Hepatocyte (in vitro differentiated cells): ENCODE data around the gene SCN11A. TPM values are rescaled to one million over a fixed set of nuclear protein-coding genes. Genes with fewer than 3 reads are reported as not detected.
"Not testable (repeated sequence)": the region's sequence is repeated elsewhere in the genome, so short reads cannot be mapped to it uniquely, and the experiment has no call there.

Experiments
- DNase-seq: peaks from one replicate; pipeline ENCODE4 v3.0.0-alpha.2; 2016; ENCODE audit warnings: low spot score
- H2AFZ ChIP-seq: fragments of 200-600 bp; sonication (generic); 2 replicates; pipeline ENCODE4 v1.6.0; 2016; ENCODE audit warnings: antibody characterized with exemption, mild to moderate bottlenecking
- H3K27ac ChIP-seq: fragments of 200-600 bp; sonication (generic); 2 replicates; pipeline ENCODE4 v1.5.1; 2016; ENCODE audit warnings: mild to moderate bottlenecking
- H3K27me3 ChIP-seq: fragments of 200-600 bp; sonication (generic); 2 replicates; pipeline ENCODE4 v1.6.1; 2016
- H3K36me3 ChIP-seq: fragments of 200-600 bp; sonication (generic); replicated peaks from 2 replicates; pipeline ENCODE4 v1.5.1; 2016; ENCODE audit warnings: low read depth; ENCODE audit not compliant: insufficient read depth
- H3K4me1 ChIP-seq: fragments of 200-600 bp; sonication (generic); 2 replicates; pipeline ENCODE4 v1.5.1; 2016; ENCODE audit warnings: mild to moderate bottlenecking, moderate library complexity; ENCODE audit not compliant: insufficient read depth
- H3K4me2 ChIP-seq: fragments of 200-600 bp; sonication (generic); 2 replicates; pipeline ENCODE4 v1.6.0; 2016
- H3K4me3 ChIP-seq: fragments of 200-600 bp; sonication (generic); 2 replicates; pipeline ENCODE4 v1.5.1; 2016; ENCODE audit warnings: mild to moderate bottlenecking
- H3K79me2 ChIP-seq: fragments of 200-600 bp; sonication (generic); 2 replicates; pipeline ENCODE4 v1.6.0; 2017; ENCODE audit warnings: mild to moderate bottlenecking
- H3K9me2 ChIP-seq: fragments of 200-600 bp; sonication (generic); replicated peaks from 2 replicates; pipeline ENCODE4 v1.6.0; 2017; ENCODE audit warnings: mild to moderate bottlenecking; ENCODE audit not compliant: insufficient read depth
- H3K9me3 ChIP-seq: fragments of 200-600 bp; sonication (generic); 2 replicates; pipeline ENCODE4 v1.5.1; 2016; ENCODE audit warnings: low read depth, mild to moderate bottlenecking
- H4K20me1 ChIP-seq: fragments of 200-600 bp; sonication (generic); 2 replicates; pipeline ENCODE4 v1.6.0; 2016; ENCODE audit warnings: mild to moderate bottlenecking; ENCODE audit not compliant: insufficient read depth, poor library complexity, severe bottlenecking
- CTCF ChIP-seq: fragments of 200-600 bp; sonication (generic); IDR thresholded peaks from 2 replicates; pipeline ENCODE4 v1.5.1; 2016; ENCODE audit warnings: antibody characterized with exemption, mild to moderate bottlenecking; ENCODE audit not compliant: poor library complexity
- EZH2 ChIP-seq: fragments of 200-600 bp; sonication (generic); IDR thresholded peaks from 2 replicates; pipeline ENCODE4 v1.6.1; 2016; ENCODE audit warnings: antibody characterized with exemption, mild to moderate bottlenecking, borderline replicate concordance
- EZH2phosphoT487 ChIP-seq: fragments of 200-600 bp; sonication (generic); IDR thresholded peaks from one replicate; pipeline ENCODE4 v1.6.1; 2018; ENCODE audit warnings: antibody characterized with exemption, mild to moderate bottlenecking, low read depth, moderate library complexity; ENCODE audit not compliant: unreplicated experiment, severe bottlenecking
- WGBS: methylation state at CpG from one replicate; pipeline ENCODE4 v1.1.6; 2016; ENCODE audit warnings: low lambda C conversion rate; ENCODE audit errors: missing lambda C conversion rate; 5-methylcytosine and 5-hydroxymethylcytosine counted together
- polyA plus RNA-seq: library from polyadenylated mRNA; unstranded; fragments of >200 nt; fragmentation: Nextera tagmentation; extraction: Ambion mirVana; gene quantifications from 2 replicates; pipeline ENCODE4 v1.2.1, GENCODE V29; 2016
- total RNA-seq: library from RNA; depleted of rRNA; stranded (reverse); fragments of >200 nt; gene quantifications from 2 replicates; pipeline ENCODE4 v1.2.3, GENCODE V29; 2014

Gene SCN11A
- total and polyA plus RNA-seq, 2 experiments from 2014 or later = 1.9 to 3.7 TPM

- TF ChIP-seq EZH2phosphoT487 = no peak
- peak; percentile 31 for TF ChIP-seq CTCF
- Histone ChIP-seq H3K9me3 (no peaks in the 10 kb centered on the region), H3K9me2 (no peaks in the 10 kb centered on the region), H3K27ac (no peak overlapping the region), H2AFZ (no peak overlapping the region), H4K20me1 (peaks cover 5% of the 10 kb centered on the region), H3K27me3 (no peaks in the 10 kb centered on the region), H3K36me3 (no peaks in the 10 kb centered on the region), H3K4me2 (no peak overlapping the region), H3K4me1 (no peaks in the 10 kb centered on the region), H3K4me3 (no peak overlapping the region), H3K79me2 (peaks cover 52% of the 10 kb centered on the region)
- peak; percentile 34 for DNase-seq
- WGBS = 36% methylated on average over 1 of the region's 1 CpG
Measured at GRCh38 chr3:39065197-39065596, 13.5 kb upstream of the SCN11A start.

GRCh38 chr3:39064646-39065045 is 12.9 kb upstream of the SCN11A start:
- WGBS = 94% methylated on average over 1 of the region's 1 CpG
- no peak overlapping the region for H3K27ac ChIP-seq
- TF ChIP-seq EZH2phosphoT487 (no peak), CTCF (no peak), EZH2 (no peak)
- H3K9me3 ChIP-seq = no peaks in the 10 kb centered on the region
- peaks cover 57% of the 10 kb centered on the region for H3K79me2 ChIP-seq
- H3K4me3 ChIP-seq = no peak overlapping the region
- H3K9me2 ChIP-seq = no peaks in the 10 kb centered on the region
- H2AFZ ChIP-seq = no peak overlapping the region
- H3K36me3 ChIP-seq = no peaks in the 10 kb centered on the region
- DNase-seq = no peak
- no peak overlapping the region for H3K4me2 ChIP-seq
- H3K27me3 ChIP-seq = no peaks in the 10 kb centered on the region
- no peaks in the 10 kb centered on the region for H3K4me1 ChIP-seq
- peaks cover 5% of the 10 kb centered on the region for H4K20me1 ChIP-seq

- Histone ChIP-seq H3K4me2 (no peak overlapping the region), H3K9me3 (no peaks in the 10 kb centered on the region), H3K36me3 (no peaks in the 10 kb centered on the region), H4K20me1 (peaks cover 12% of the 10 kb centered on the region), H3K79me2 (peaks cover 72% of the 10 kb centered on the region), H2AFZ (no peak overlapping the region), H3K4me3 (no peak overlapping the region), H3K4me1 (no peaks in the 10 kb centered on the region), H3K27me3 (no peaks in the 10 kb centered on the region), H3K27ac (no peak overlapping the region), H3K9me2 (no peaks in the 10 kb centered on the region)
- DNase-seq = no peak
- 84% methylated on average over 3 of the region's 3 CpGs for WGBS
- TF ChIP-seq EZH2 (no peak), CTCF (no peak), EZH2phosphoT487 (no peak)
Measured at GRCh38 chr3:39063143-39063542, 11.4 kb upstream of the SCN11A start.

- Histone ChIP-seq H3K9me2 (no peaks in the 10 kb centered on the region), H3K27ac (no peak overlapping the region), H3K36me3 (no peaks in the 10 kb centered on the region), H3K79me2 (peaks cover 82% of the 10 kb centered on the region), H3K27me3 (no peaks in the 10 kb centered on the region), H3K4me3 (no peak overlapping the region), H4K20me1 (peaks cover 12% of the 10 kb centered on the region), H2AFZ (no peak overlapping the region), H3K4me2 (peak overlapping the region; percentile 4), H3K9me3 (no peaks in the 10 kb centered on the region), H3K4me1 (no peaks in the 10 kb centered on the region)
- no peak for TF ChIP-seq EZH2
- TF ChIP-seq CTCF = no peak
- TF ChIP-seq EZH2phosphoT487 = peak; percentile 86
- DNase-seq = peak; percentile 35
- WGBS = 46% methylated on average over 1 of the region's 1 CpG
Measured at GRCh38 chr3:39062180-39062579, 10.4 kb upstream of the SCN11A start.

GRCh38 chr3:39061228-39061627 is 9.5 kb upstream of the SCN11A start:
- H2AFZ ChIP-seq, H3K36me3 ChIP-seq, H3K4me2 ChIP-seq, H3K9me3 ChIP-seq, H3K4me3 ChIP-seq, DNase-seq, H3K4me1 ChIP-seq, H3K27me3 ChIP-seq, H3K9me2 ChIP-seq, H3K27ac ChIP-seq: not testable (repeated sequence)
- Histone ChIP-seq H3K79me2 (peaks cover 84% of the 10 kb centered on the region), H4K20me1 (peaks cover 14% of the 10 kb centered on the region)
- 91% methylated on average over 2 of the region's 2 CpGs for WGBS
